Thyroid gland (tissue), 4 donors: ENCODE data around the gene BAHCC1. TPM values are rescaled to one million over a fixed set of nuclear protein-coding genes. Genes with fewer than 3 reads are reported as not detected.

ENCODE experiments used
- DNase-seq, 2 donors: peaks; one replicate each; pipeline ENCODE4 v3.0.0-alpha.2; 2019
- H3K27ac ChIP-seq, 3 donors: fragments of 200-600 bp; sonication (generic); 1 replicate in 2 of 3; 2 replicates in 1 of 3; pipeline ENCODE4 v1.5.1; 2016 to 2019; ENCODE audit warnings: mild to moderate bottlenecking in 1 of 3, moderate library complexity in 1 of 3
- H3K27me3 ChIP-seq: fragments of 200-600 bp; sonication (generic); one replicate; pipeline ENCODE4 v1.5.1; 2019
- H3K36me3 ChIP-seq, 2 donors: fragments of 200-600 bp; sonication (generic); one replicate each; pipeline ENCODE4 v1.5.1; 2016 to 2019
- H3K4me1 ChIP-seq, 2 donors: fragments of 200-600 bp; sonication (generic); one replicate each; pipeline ENCODE4 v1.5.1; 2017 to 2019
- H3K4me3 ChIP-seq, 3 donors: fragments of 200-600 bp; sonication (generic); replicated peaks in 1 of 3; 1 replicate in 2 of 3; 2 replicates in 1 of 3; pipeline ENCODE4 v1.5.1; 2016; ENCODE audit warnings: mild to moderate bottlenecking in 1 of 3
- H3K9me3 ChIP-seq: fragments of 200-600 bp; sonication (generic); one replicate; pipeline ENCODE4 v1.5.1; 2017
- POLR2A ChIP-seq, 2 donors: fragments of 450-650 bp; IDR thresholded peaks; one replicate each; pipeline ENCODE4 v1.6.1; 2017; ENCODE audit warnings: antibody characterized with exemption in 2 of 2, mild to moderate bottlenecking in 2 of 2, moderate library complexity in 1 of 2
- WGBS, 2 donors: methylation state at CpG; one replicate each; pipeline ENCODE4 v1.1.5; 2017; 5-methylcytosine and 5-hydroxymethylcytosine counted together
- intact Hi-C: fragments of 100-400 bp; cut with DNase I; formaldehyde crosslinking; loops from one replicate; pipeline ENCODE4 v1.15.1; 2023
- total RNA-seq, 4 donors: library from RNA; depleted of rRNA; stranded (reverse); fragments of >200 nt; gene quantifications; one replicate each; pipeline ENCODE4 v1.2.3, GENCODE V29; 2016
- TF ChIP-seq, protein P1 (sequence below), 6 experiments: fragments of 200-600 bp in 3 of 6; fragments of 450-650 bp in 3 of 6; sonication (generic) in 3 of 6; IDR thresholded peaks; one replicate each; pipeline ENCODE4 v1.5.1; 2016 to 2019; ENCODE audit warnings: antibody characterized with exemption in 6 of 6, mild to moderate bottlenecking in 2 of 6, inconsistent platforms in 1 of 6, moderate library complexity in 1 of 6

BAHCC1 gene
- total RNA-seq, 4 donors from 2014 or later = 13.7 to 33.7 (median 23.9) TPM

DNA sequence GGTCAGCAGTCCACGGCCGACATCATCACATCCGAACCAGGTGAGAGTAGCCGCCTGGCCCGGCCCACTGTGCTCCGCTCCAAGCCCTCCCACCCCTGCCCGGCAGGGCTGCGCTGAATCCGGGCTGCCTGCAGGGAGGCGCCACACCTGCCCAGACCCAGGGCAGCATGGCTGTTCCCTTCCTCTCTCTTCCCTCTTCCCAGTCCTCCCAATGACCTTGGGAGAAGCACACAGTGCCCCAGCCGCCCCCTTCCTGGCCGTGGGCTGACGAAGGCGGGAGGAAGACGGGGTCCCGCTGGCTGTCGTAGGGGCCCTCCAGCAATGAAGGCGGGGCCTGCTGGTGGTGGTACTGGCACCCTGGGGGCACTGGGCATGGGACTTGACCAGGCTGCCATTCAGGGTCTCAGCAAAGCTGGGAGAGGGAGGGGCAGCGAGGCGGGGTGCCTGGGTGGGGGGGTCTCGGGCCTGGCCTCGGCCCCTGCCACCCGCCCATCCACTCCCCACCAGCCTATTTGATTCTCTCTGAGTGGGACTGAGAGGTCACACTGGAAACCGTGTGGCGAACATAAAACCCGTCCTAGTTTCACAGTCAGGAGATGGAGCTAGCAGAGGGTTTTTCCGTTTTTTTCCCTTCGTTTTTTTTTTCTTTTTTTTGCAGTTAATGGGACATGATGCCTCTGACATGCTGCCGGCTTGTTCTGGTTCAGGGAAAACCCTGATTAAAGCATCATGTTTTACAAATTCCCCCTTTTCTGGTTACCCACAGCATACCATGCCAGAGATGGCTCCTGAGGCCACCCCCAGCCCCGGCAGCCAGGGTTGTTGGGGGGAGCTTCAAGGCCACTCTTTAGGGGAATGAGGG is 50.6 kb downstream of the BAHCC1 start:
- Histone ChIP-seq H3K36me3 (peaks cover 5 to 6% of the 10 kb centered on the region in 2 donors), H3K27me3 (no peaks in the 10 kb centered on the region), H3K27ac (no peak overlapping the region), H3K4me3 (no peak overlapping the region), H3K9me3 (no peaks in the 10 kb centered on the region), H3K4me1 (no peaks in the 10 kb centered on the region)
- DNase-seq = no peak
- no peak for TF ChIP-seq POLR2A (IDR thresholded peaks at IDR 0.05)
- TF ChIP-seq, protein P1, sequence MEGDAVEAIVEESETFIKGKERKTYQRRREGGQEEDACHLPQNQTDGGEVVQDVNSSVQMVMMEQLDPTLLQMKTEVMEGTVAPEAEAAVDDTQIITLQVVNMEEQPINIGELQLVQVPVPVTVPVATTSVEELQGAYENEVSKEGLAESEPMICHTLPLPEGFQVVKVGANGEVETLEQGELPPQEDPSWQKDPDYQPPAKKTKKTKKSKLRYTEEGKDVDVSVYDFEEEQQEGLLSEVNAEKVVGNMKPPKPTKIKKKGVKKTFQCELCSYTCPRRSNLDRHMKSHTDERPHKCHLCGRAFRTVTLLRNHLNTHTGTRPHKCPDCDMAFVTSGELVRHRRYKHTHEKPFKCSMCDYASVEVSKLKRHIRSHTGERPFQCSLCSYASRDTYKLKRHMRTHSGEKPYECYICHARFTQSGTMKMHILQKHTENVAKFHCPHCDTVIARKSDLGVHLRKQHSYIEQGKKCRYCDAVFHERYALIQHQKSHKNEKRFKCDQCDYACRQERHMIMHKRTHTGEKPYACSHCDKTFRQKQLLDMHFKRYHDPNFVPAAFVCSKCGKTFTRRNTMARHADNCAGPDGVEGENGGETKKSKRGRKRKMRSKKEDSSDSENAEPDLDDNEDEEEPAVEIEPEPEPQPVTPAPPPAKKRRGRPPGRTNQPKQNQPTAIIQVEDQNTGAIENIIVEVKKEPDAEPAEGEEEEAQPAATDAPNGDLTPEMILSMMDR (IDR thresholded peaks at IDR 0.05) = no peak
- 82 to 89% methylated on average over 15 to 22 of the region's 30 CpGs for WGBS, 2 donors
- intact Hi-C loops = no loop called here

DNA sequence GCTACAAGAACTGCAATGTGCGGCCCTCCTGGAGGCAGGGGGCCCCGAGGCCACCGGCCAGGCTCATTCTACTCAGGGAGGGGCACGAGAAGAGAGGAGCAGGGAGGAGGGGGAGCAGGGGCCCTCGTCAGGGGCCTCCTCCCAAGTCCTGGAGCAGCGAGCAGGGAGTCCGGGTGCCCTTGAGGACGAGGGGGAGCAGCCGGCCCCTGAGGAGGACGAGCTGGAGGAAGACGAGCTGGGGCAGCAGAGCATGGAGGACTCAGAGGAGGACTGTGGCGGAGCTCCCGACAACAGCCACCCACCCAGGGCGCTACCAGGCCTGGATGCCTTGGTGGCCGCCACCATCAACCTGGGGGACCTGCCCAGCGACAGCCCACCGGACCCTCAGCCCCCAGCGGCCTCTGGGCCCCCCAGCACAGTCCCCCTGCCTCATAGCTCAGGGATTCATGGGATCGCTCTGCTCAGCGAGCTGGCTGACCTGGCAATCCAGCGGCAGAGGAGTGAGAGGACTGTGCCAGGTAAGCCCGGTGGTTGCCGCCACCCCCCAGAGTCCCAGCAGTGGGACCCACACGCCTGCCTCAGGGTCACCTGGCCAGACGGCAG is 52.2 kb downstream of the BAHCC1 start:
- no peak for TF ChIP-seq POLR2A (IDR thresholded peaks at IDR 0.05)
- TF ChIP-seq, protein P1 (IDR thresholded peaks at IDR 0.05) = no peak
- DNase-seq = no peak
- H3K4me3 ChIP-seq = no peak overlapping the region
- intact Hi-C loops = no loop called here
- H3K27me3 ChIP-seq = no peaks in the 10 kb centered on the region
- H3K9me3 ChIP-seq = no peaks in the 10 kb centered on the region
- H3K27ac ChIP-seq = no peak overlapping the region
- 84 to 87% methylated on average over 13 to 14 of the region's 25 CpGs for WGBS, 2 donors
- H3K36me3 ChIP-seq = peaks cover 5 to 6% of the 10 kb centered on the region in 2 donors
- H3K4me1 ChIP-seq = no peaks in the 10 kb centered on the region

DNA sequence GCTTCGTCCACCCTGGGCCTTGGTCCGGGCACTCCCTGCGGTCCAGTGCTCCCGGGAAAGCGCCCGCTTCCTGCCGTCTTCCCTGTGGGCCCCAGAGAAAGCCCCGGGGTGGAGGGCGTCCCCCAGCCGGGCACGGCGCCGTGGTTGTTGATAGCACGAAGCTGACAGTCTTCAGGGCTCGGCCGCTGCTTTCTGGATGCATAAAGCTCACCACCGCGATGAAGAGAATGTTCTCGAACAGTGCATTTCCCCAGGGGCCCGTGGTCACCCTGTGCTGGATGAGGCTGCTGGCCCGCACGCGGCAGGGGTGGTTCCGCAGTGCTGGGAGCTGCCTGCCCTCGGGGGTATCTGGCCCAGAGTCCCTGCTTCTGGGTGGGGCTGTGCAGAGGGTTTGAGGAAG is 53.2 kb downstream of the BAHCC1 start:
- Histone ChIP-seq H3K27ac (no peak overlapping the region), H3K4me1 (no peaks in the 10 kb centered on the region), H3K36me3 (peaks cover 5 to 6% of the 10 kb centered on the region in 2 donors), H3K4me3 (no peak overlapping the region), H3K27me3 (no peaks in the 10 kb centered on the region), H3K9me3 (no peaks in the 10 kb centered on the region)
- DNase-seq = no peak
- intact Hi-C loops = no loop called here
- 85 to 95% methylated on average over 9 to 20 of the region's 25 CpGs for WGBS, 2 donors
- TF ChIP-seq, protein P1 (IDR thresholded peaks at IDR 0.05) = no peak
- no peak for TF ChIP-seq POLR2A (IDR thresholded peaks at IDR 0.05)

DNA sequence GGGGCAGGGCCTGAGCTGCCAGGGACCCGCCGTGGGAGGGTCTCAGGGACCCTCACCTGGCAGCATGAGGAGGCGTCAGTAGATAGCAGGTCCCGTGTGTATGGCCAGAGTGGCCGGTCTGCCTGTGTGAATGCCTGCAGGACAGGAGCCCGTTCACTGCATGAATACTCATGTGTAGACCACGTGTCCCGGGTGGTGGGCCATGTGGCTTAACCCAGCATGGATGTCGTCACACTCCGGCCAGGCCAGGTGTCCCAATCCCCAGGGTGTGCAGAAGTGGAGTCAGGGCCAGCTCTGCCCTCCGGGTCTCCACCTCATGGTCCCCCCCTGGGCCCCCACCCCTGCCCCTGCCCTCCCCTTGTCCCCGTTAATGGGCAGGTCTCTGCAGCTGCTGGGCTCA is 53.7 kb downstream of the BAHCC1 start:
- no peaks in the 10 kb centered on the region for H3K9me3 ChIP-seq
- DNase-seq = no peak
- H3K36me3 ChIP-seq = peaks cover 5 to 6% of the 10 kb centered on the region in 2 donors
- WGBS, 2 donors = 86 to 97% methylated on average over 9 to 12 of the region's 12 CpGs
- no peak overlapping the region for H3K27ac ChIP-seq
- no peak overlapping the region for H3K4me3 ChIP-seq
- intact Hi-C loops = no loop called here
- H3K27me3 ChIP-seq = no peaks in the 10 kb centered on the region
- H3K4me1 ChIP-seq = no peaks in the 10 kb centered on the region
- TF ChIP-seq POLR2A (IDR thresholded peaks at IDR 0.05) = no peak
- TF ChIP-seq, protein P1 (IDR thresholded peaks at IDR 0.05) = no peak

DNA sequence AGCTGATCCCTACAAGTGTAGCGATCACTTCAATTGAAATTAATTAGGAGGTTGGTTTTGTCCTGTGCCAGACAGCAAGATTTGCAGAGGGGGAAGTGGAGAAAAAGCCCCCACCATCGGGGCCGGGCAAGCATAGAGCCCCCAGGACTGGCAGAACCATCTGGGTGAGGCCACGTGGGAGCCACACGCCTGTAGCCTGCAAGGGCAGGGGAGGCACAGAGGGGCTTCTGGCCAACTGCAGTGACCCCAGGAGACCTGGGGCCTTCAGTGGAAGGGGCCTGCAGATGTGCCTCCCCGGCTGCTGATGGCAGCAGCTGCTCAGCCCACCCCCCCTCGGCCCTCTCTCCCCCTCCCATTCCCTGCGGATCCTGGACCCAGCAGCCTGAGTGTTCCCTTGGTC is 54.1 kb downstream of the BAHCC1 start:
- no peaks in the 10 kb centered on the region for H3K9me3 ChIP-seq
- H3K27me3 ChIP-seq = no peaks in the 10 kb centered on the region
- no peaks in the 10 kb centered on the region for H3K4me1 ChIP-seq
- peaks cover 5 to 6% of the 10 kb centered on the region in 2 donors for H3K36me3 ChIP-seq
- 90 to 93% methylated on average over 5 of the region's 8 CpGs for WGBS, 2 donors
- no peak for DNase-seq
- H3K4me3 ChIP-seq = no peak overlapping the region
- intact Hi-C loops = no loop called here
- TF ChIP-seq POLR2A (IDR thresholded peaks at IDR 0.05) = no peak
- TF ChIP-seq, protein P1 (IDR thresholded peaks at IDR 0.05) = no peak
- H3K27ac ChIP-seq = no peak overlapping the region
